ENCODE measurements around the gene GRAMD4. TPM values are rescaled to one million over a fixed set of nuclear protein-coding genes. Genes with fewer than 3 reads are reported as not detected.

GRAMD4 gene
- total RNA-seq, 1 donor from 2014 or later, result 63.8 TPM

GRCh38 chr22:46672731-46673130 lies 52.5 kb downstream of the GRAMD4 start:
- Mint-ChIP-seq H3K4me1 (peaks cover 30% of the 10 kb centered on the region), H3K9me3 (no peaks in the 10 kb centered on the region), H3K4me3 (no peak overlapping the region), H3K27ac (peak overlapping the region; percentile 95), H3K27me3 (no peaks in the 10 kb centered on the region), H3K36me3 (ENCODE audit: low read depth) (peaks cover 24% of the 10 kb centered on the region)
- intact Hi-C loops (cut with micrococcal nuclease), result no loop called here
- no peak for DNase-seq

GRCh38 chr22:46673205-46673604 lies 53.0 kb downstream of the GRAMD4 start:
- peaks cover 30% of the 10 kb centered on the region for H3K4me1 Mint-ChIP-seq
- no peaks in the 10 kb centered on the region for H3K27me3 Mint-ChIP-seq
- no peak for DNase-seq
- peak overlapping the region; percentile 91 for H3K4me3 Mint-ChIP-seq
- peaks cover 27% of the 10 kb centered on the region for H3K36me3 Mint-ChIP-seq (ENCODE audit: low read depth)
- no peaks in the 10 kb centered on the region for H3K9me3 Mint-ChIP-seq
- H3K27ac Mint-ChIP-seq, result peak overlapping the region; percentile 95
- intact Hi-C loops (cut with micrococcal nuclease), result no loop called here

- Mint-ChIP-seq H3K4me1 (peaks cover 30% of the 10 kb centered on the region), H3K9me3 (no peaks in the 10 kb centered on the region), H3K36me3 (ENCODE audit: low read depth) (peaks cover 27% of the 10 kb centered on the region), H3K27me3 (no peaks in the 10 kb centered on the region), H3K4me3 (peak overlapping the region; percentile 91), H3K27ac (peak overlapping the region; percentile 95)
- intact Hi-C loops (cut with micrococcal nuclease), result loop anchor here (1.0 to 2.0 kb wide), 8 partner anchors 13 to 110 kb away; partner anchors contain the start of gene CERK
- DNase-seq, result peak; percentile 77
Observed at GRCh38 chr22:46673662-46674236, 53.6 kb downstream of the GRAMD4 start.

GRCh38 chr22:46674367-46674781 lies 54.2 kb downstream of the GRAMD4 start:
- Mint-ChIP-seq H3K27ac (peak overlapping the region; percentile 95), H3K27me3 (no peaks in the 10 kb centered on the region), H3K36me3 (ENCODE audit: low read depth) (peaks cover 23% of the 10 kb centered on the region), H3K4me1 (peaks cover 30% of the 10 kb centered on the region), H3K9me3 (no peaks in the 10 kb centered on the region), H3K4me3 (peak overlapping the region; percentile 91)
- intact Hi-C loops (cut with micrococcal nuclease), result loop anchor here (1.0 to 2.0 kb wide), 8 partner anchors 14 to 111 kb away; partner anchors contain the start of gene CERK
- DNase-seq, result peak; percentile 96

GRCh38 chr22:46674906-46675305 lies 54.7 kb downstream of the GRAMD4 start:
- H3K27me3 Mint-ChIP-seq, result no peaks in the 10 kb centered on the region
- H3K36me3 Mint-ChIP-seq (ENCODE audit: low read depth), result peaks cover 21% of the 10 kb centered on the region
- H3K4me1 Mint-ChIP-seq, result peaks cover 30% of the 10 kb centered on the region
- H3K4me3 Mint-ChIP-seq, result peak overlapping the region; percentile 91
- peak overlapping the region; percentile 95 for H3K27ac Mint-ChIP-seq
- H3K9me3 Mint-ChIP-seq, result no peaks in the 10 kb centered on the region
- intact Hi-C loops (cut with micrococcal nuclease), result loop anchor here (1.0 to 2.0 kb wide), 8 partner anchors 14 to 112 kb away; partner anchors contain the start of gene CERK
- no peak for DNase-seq

GRCh38 chr22:46675479-46675878 lies 55.3 kb downstream of the GRAMD4 start:
- Mint-ChIP-seq H3K4me3 (peak overlapping the region; percentile 91), H3K27me3 (no peaks in the 10 kb centered on the region), H3K36me3 (ENCODE audit: low read depth) (peaks cover 23% of the 10 kb centered on the region), H3K9me3 (no peaks in the 10 kb centered on the region), H3K4me1 (peaks cover 30% of the 10 kb centered on the region), H3K27ac (peak overlapping the region; percentile 95)
- intact Hi-C loops (cut with micrococcal nuclease), result loop anchor here (2.0 kb wide), 3 partner anchors 15 to 99 kb away; partner anchors contain the start of gene CERK
- DNase-seq, result no peak

- peaks cover 23% of the 10 kb centered on the region for H3K36me3 Mint-ChIP-seq (ENCODE audit: low read depth)
- no peaks in the 10 kb centered on the region for H3K27me3 Mint-ChIP-seq
- H3K4me1 Mint-ChIP-seq, result peaks cover 30% of the 10 kb centered on the region
- DNase-seq, result no peak
- no peaks in the 10 kb centered on the region for H3K9me3 Mint-ChIP-seq
- H3K27ac Mint-ChIP-seq, result peak overlapping the region; percentile 95
- H3K4me3 Mint-ChIP-seq, result peak overlapping the region; percentile 91
- intact Hi-C loops (cut with micrococcal nuclease), result loop anchor here (2.0 kb wide), 3 partner anchors 15 to 99 kb away; partner anchors contain the start of gene CERK
Observed at GRCh38 chr22:46675938-46676337, 55.8 kb downstream of the GRAMD4 start.

GRCh38 chr22:46676479-46676878 lies 56.3 kb downstream of the GRAMD4 start:
- intact Hi-C loops (cut with micrococcal nuclease), result no loop called here
- peaks cover 23% of the 10 kb centered on the region for H3K36me3 Mint-ChIP-seq (ENCODE audit: low read depth)
- no peaks in the 10 kb centered on the region for H3K9me3 Mint-ChIP-seq
- peak overlapping the region; percentile 95 for H3K27ac Mint-ChIP-seq
- H3K4me3 Mint-ChIP-seq, result no peak overlapping the region
- DNase-seq, result no peak
- H3K4me1 Mint-ChIP-seq, result peaks cover 30% of the 10 kb centered on the region
- H3K27me3 Mint-ChIP-seq, result no peaks in the 10 kb centered on the region

GRCh38 chr22:46676881-46677280 lies 56.7 kb downstream of the GRAMD4 start:
- intact Hi-C loops (cut with micrococcal nuclease), result no loop called here
- peak overlapping the region; percentile 70 for H3K27ac Mint-ChIP-seq
- H3K9me3 Mint-ChIP-seq, result no peaks in the 10 kb centered on the region
- no peak overlapping the region for H3K4me3 Mint-ChIP-seq
- H3K4me1 Mint-ChIP-seq, result peaks cover 30% of the 10 kb centered on the region
- H3K36me3 Mint-ChIP-seq (ENCODE audit: low read depth), result peaks cover 23% of the 10 kb centered on the region
- DNase-seq, result no peak
- no peaks in the 10 kb centered on the region for H3K27me3 Mint-ChIP-seq

- Mint-ChIP-seq H3K36me3 (ENCODE audit: low read depth) (peaks cover 23% of the 10 kb centered on the region), H3K27ac (peak overlapping the region; percentile 70), H3K4me3 (no peak overlapping the region), H3K4me1 (peaks cover 27% of the 10 kb centered on the region), H3K9me3 (no peaks in the 10 kb centered on the region), H3K27me3 (no peaks in the 10 kb centered on the region)
- DNase-seq, result no peak
- intact Hi-C loops (cut with micrococcal nuclease), result no loop called here
Observed at GRCh38 chr22:46677323-46678002, 57.3 kb downstream of the GRAMD4 start.

GRCh38 chr22:46678003-46678657 lies 57.9 kb downstream of the GRAMD4 start:
- peaks cover 23% of the 10 kb centered on the region for H3K36me3 Mint-ChIP-seq (ENCODE audit: low read depth)
- H3K9me3 Mint-ChIP-seq, result no peaks in the 10 kb centered on the region
- DNase-seq, result no peak
- no peaks in the 10 kb centered on the region for H3K27me3 Mint-ChIP-seq
- no peak overlapping the region for H3K4me3 Mint-ChIP-seq
- H3K27ac Mint-ChIP-seq, result peak overlapping the region; percentile 56
- intact Hi-C loops (cut with micrococcal nuclease), result no loop called here
- H3K4me1 Mint-ChIP-seq, result peaks cover 24% of the 10 kb centered on the region

GRCh38 chr22:46678785-46679700 lies 58.9 kb downstream of the GRAMD4 start:
- H3K27ac Mint-ChIP-seq, result no peak overlapping the region
- DNase-seq, result no peak
- no peaks in the 10 kb centered on the region for H3K9me3 Mint-ChIP-seq
- no peaks in the 10 kb centered on the region for H3K27me3 Mint-ChIP-seq
- peaks cover 18% of the 10 kb centered on the region for H3K36me3 Mint-ChIP-seq (ENCODE audit: low read depth)
- intact Hi-C loops (cut with micrococcal nuclease), result no loop called here
- peaks cover 15% of the 10 kb centered on the region for H3K4me1 Mint-ChIP-seq
- no peak overlapping the region for H3K4me3 Mint-ChIP-seq

GRCh38 chr22:46679706-46680269 lies 59.6 kb downstream of the GRAMD4 start:
- intact Hi-C loops (cut with micrococcal nuclease), result no loop called here
- Mint-ChIP-seq H3K9me3 (no peaks in the 10 kb centered on the region), H3K36me3 (ENCODE audit: low read depth) (peaks cover 16% of the 10 kb centered on the region), H3K4me3 (no peak overlapping the region), H3K27me3 (no peaks in the 10 kb centered on the region), H3K4me1 (peaks cover 10% of the 10 kb centered on the region), H3K27ac (no peak overlapping the region)
- DNase-seq, result no peak
